SH-SY5Y (cell line): ENCODE results near the gene EHBP1.

Experiments
- GATA2 ChIP-seq: IDR thresholded peaks from 2 replicates; pipeline ENCODE4 v1.6.1; 2011; ENCODE audit warnings: mild to moderate bottlenecking, low read depth, low read length
- GATA3 ChIP-seq: IDR thresholded peaks from 2 replicates; pipeline ENCODE4 v1.6.1; 2011; ENCODE audit warnings: low read depth, mild to moderate bottlenecking, low read length, moderate library complexity

DNA sequence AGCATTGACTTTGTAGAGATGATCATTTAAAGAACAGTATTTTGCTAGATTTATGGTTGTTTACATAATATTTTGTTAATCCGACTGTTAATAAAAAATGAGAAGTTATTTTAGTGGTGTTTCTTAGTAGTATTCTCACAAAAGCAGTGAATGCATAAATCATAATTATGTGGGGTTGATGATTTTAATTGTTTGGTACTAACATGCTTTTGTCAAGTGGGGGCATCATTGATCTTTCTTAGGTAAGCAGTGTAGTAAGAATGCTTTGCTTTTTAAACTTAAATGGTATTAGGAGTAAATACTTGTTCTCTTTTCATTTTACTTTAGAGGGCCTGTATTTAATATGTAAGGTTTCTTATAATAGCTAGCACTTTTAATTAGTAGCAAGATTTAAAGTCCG, 235.9 kb downstream of the EHBP1 start:
- no peak for TF ChIP-seq GATA2
- TF ChIP-seq GATA3, result no peak
